A549 (cell line): ENCODE results near the gene SPPL3.

Experiments used
- CEBPB ChIP-seq, 2 experiments: fragments of >200 bp in 1 of 2; sonication (Bioruptor Twin) in 1 of 2; formaldehyde crosslinking in 1 of 2; IDR thresholded peaks; 2 replicates each; pipeline ENCODE4 v1.6.1; 2012 to 2016
- CTCF ChIP-seq: fragments of >200 bp; sonication (Bioruptor Twin); formaldehyde crosslinking; IDR thresholded peaks from 3 replicates; pipeline ENCODE4 v1.5.1; 2016
- EP300 ChIP-seq, 2 experiments: fragments of >200 bp; sonication (Bioruptor Twin); formaldehyde crosslinking; IDR thresholded peaks; 2 replicates in 1 of 2; 3 replicates in 1 of 2; pipeline ENCODE4 v1.6.1; 2016 to 2017
- HOXB5 ChIP-seq: fragments of 250-450 bp; sonication (Bioruptor Pico); IDR thresholded peaks from 2 replicates; pipeline ENCODE4 v1.5.0; 2020; ENCODE audit warnings: mild to moderate bottlenecking, moderate library complexity
- POLR2A ChIP-seq: IDR thresholded peaks from 2 replicates; pipeline ENCODE4 v1.6.1; 2012; ENCODE audit warnings: mild to moderate bottlenecking, low read length
- SMC3 ChIP-seq: fragments of >200 bp; sonication (Bioruptor Twin); formaldehyde crosslinking; IDR thresholded peaks from 3 replicates; pipeline ENCODE4 v1.6.1; 2018; ENCODE audit warnings: inconsistent platforms

GRCh38 chr12:120793357-120793756 lies 110.8 kb downstream of the SPPL3 start:
- no peak for TF ChIP-seq POLR2A
- TF ChIP-seq CEBPB (IDR thresholded peaks at IDR 0.05), result no peak
- no peak for TF ChIP-seq CTCF
- no peak for TF ChIP-seq EP300 (IDR thresholded peaks at IDR 0.05)
- no peak for TF ChIP-seq HOXB5 (CRISPR knock-in tag)
- no peak for TF ChIP-seq SMC3
